ENCODE measurements around the gene TAPBP. TPM values are rescaled to one million over a fixed set of nuclear protein-coding genes. Genes with fewer than 3 reads are reported as not detected.

TAPBP gene
- total RNA-seq, 1 experiment from 2014 or later: 28.2 TPM

GRCh38 chr6:33297956-33298772 lies 15.7 kb downstream of the TAPBP start:
- Histone ChIP-seq H3K9ac (ENCODE audit: extremely low read depth, insufficient read length, low read length) (no peak overlapping the region), H4K5ac (ENCODE audit: insufficient read length, low read depth, low read length) (no peak overlapping the region), H4K8ac (replicated peaks; ENCODE audit: insufficient read length, low read depth, low read length) (no peak overlapping the region), H3K18ac (ENCODE audit: insufficient read length, low read depth, low read length) (no peak overlapping the region), H3K79me2 (ENCODE audit: insufficient read depth, low read length) (peaks cover 3% of the 10 kb centered on the region; the same call in 1 of the 2 replicates), H3K23ac (ENCODE audit: insufficient read length, low read depth, low read length) (no peak overlapping the region), H4K20me1 (ENCODE audit: control insufficient read depth, insufficient read depth, insufficient read length) (no peaks in the 10 kb centered on the region), H3K23me2 (ENCODE audit: insufficient read length, low read depth, low read length, poor library complexity, severe bottlenecking) (peaks cover 22% of the 10 kb centered on the region), H3K9me3 (ENCODE audit: control insufficient read depth, low read depth, low read length) (no peaks in the 10 kb centered on the region), H3K4me2 (ENCODE audit: insufficient read depth, insufficient read length, low read length) (peak overlapping the region; percentile 90), H2BK5ac (ENCODE audit: insufficient read length, low read length) (no peak overlapping the region), H4K91ac (ENCODE audit: insufficient read length, low read depth, low read length) (no peak overlapping the region), H3T11ph (ENCODE audit: low read length) (no peak overlapping the region), H3K14ac (ENCODE audit: insufficient read depth, low read length) (no peak overlapping the region), H3K4me1 (ENCODE audit: insufficient read depth, low read length) (no peaks in the 10 kb centered on the region), H2AK5ac (ENCODE audit: insufficient read length, low read length) (no peak overlapping the region), H3K56ac (ENCODE audit: insufficient read length, low read depth, low read length) (no peak overlapping the region), H3K4ac (ENCODE audit: low read depth, low read length) (no peak overlapping the region), H2AFZ (ENCODE audit: low read length) (no peak overlapping the region), H2BK20ac (ENCODE audit: low read depth, low read length, poor library complexity, severe bottlenecking) (no peak overlapping the region), H3K27me3 (ENCODE audit: insufficient read depth, low read length) (no peaks in the 10 kb centered on the region), H2BK12ac (ENCODE audit: insufficient read length, low read depth, low read length) (no peak overlapping the region), H2BK120ac (ENCODE audit: low read depth, low read length, poor library complexity, severe bottlenecking) (no peak overlapping the region), H3K27ac (ENCODE audit: insufficient read length, low read depth, low read length) (no peak overlapping the region), H3K79me1 (ENCODE audit: insufficient read depth, low read depth, low read length, poor library complexity, severe bottlenecking) (no peaks in the 10 kb centered on the region), H2BK15ac (ENCODE audit: low read depth, low read length) (no peak overlapping the region)
- peaks cover 12 to 20% of the 10 kb centered on the region in 2 experiments for H3K4me1 Mint-ChIP-seq
- TF ChIP-seq CTCF (conservative IDR thresholded peaks at IDR 0.05): no peak; the same call in 2 of the 3 replicates
- WGBS (ENCODE audit: extremely low coverage, insufficient read length, low lambda C conversion rate): no CpG with 5 or more reads among the region's 42 CpGs
- peak overlapping the region; percentile 96 to 99 (median 96); a peak in 6 of 7 replicates for H3K27ac Mint-ChIP-seq
- peaks cover 10 to 27% (median 25%) of the 10 kb centered on the region in 3 experiments for H3K36me3 Mint-ChIP-seq (ENCODE audit: insufficient read depth in 1 of 3, low read depth in 3 of 3)
- peak overlapping the region; percentile 98 to 100 for H3K4me3 Mint-ChIP-seq
- DNase-seq: peak; percentile 91
- no peaks in the 10 kb centered on the region for H3K9me3 Mint-ChIP-seq
- no peaks in the 10 kb centered on the region for H3K27me3 Mint-ChIP-seq (ENCODE audit: low read depth)

Measured in H9 (cell line).